Measurements from ENCODE around the gene CAPRIN2. TPM values are rescaled to one million over a fixed set of nuclear protein-coding genes. Genes with fewer than 3 reads are reported as not detected.
A peak's percentile ranks its signal among the peaks of the same experiment; 100 is the strongest.

CAPRIN2 gene
- polyA plus RNA-seq, 3 donors = 8.3 to 9.9 (median 9.6) TPM

DNA sequence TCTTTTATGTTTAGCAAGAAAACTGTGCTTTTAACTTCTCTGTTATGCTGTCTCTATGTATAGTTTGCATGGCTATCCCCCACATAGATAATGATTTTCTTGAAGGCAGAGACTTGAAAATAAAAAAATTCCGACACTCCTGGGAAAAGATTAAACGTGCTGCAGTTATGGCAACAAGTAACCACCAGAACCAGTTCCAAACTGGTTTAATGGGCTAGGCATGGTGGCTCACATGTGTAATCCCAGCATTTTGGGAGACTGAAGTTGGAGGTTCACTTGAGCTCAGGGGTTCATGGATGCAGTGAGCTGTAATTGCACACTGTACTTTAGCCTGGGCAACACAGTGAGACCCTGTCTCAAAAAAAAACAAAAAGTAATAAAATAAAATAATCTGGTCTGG, 15.1 kb upstream of the CAPRIN2 start:
- 74 to 85% (median 79%) methylated on average over 2 of the region's 2 CpGs for WGBS, 3 donors
- H3K27ac ChIP-seq (ENCODE audit: low read depth, low read length) = no peak overlapping the region

GRCh38 chr12:30764251-30764650, 9.5 kb upstream of the CAPRIN2 start:
- 76 to 85% (median 78%) methylated on average over 2 of the region's 2 CpGs for WGBS, 3 donors
- no peak overlapping the region for H3K27ac ChIP-seq (ENCODE audit: low read depth, low read length)

- 40 to 97% (median 93%) methylated on average over 3 of the region's 3 CpGs for WGBS, 3 donors
- H3K27ac ChIP-seq (ENCODE audit: low read depth, low read length) = no peak overlapping the region
Observed at GRCh38 chr12:30763053-30763452, 8.3 kb upstream of the CAPRIN2 start.

GRCh38 chr12:30761730-30762129, 7.0 kb upstream of the CAPRIN2 start:
- no peak overlapping the region for H3K27ac ChIP-seq (ENCODE audit: low read depth, low read length)
- WGBS, 3 donors = 95 to 100% (median 98%) methylated on average over 2 of the region's 2 CpGs

DNA sequence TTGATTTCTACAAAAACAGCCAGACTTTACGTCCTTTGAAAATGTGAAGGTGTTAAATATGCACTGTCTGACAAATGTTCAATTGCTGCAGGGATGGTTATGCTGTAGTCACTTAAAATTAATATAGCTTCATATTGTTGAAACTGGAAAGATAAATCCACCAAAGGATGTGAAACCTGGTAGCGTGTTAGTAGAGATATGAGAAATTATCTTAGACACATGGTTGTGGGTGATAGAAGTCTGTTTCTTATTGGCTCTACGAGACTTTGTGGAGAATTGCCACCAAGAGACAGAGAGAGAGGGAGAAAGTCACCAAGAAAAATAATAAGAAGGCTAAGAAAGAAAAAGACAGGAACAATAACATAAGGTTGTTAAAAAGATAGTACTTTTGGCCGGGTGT, 2.6 kb upstream of the CAPRIN2 start:
- H3K27ac ChIP-seq (ENCODE audit: low read depth, low read length) = no peak overlapping the region
- WGBS, 3 donors = 64 to 71% (median 70%) methylated on average over 4 of the region's 4 CpGs

GRCh38 chr12:30756074-30756473, 1.3 kb upstream of the CAPRIN2 start:
- 75 to 94% (median 91%) methylated on average over 10 of the region's 10 CpGs for WGBS, 3 donors
- no peak overlapping the region for H3K27ac ChIP-seq (ENCODE audit: low read depth, low read length)

- 5 to 19% (median 16%) methylated on average over 7 of the region's 7 CpGs for WGBS, 3 donors
- H3K27ac ChIP-seq (ENCODE audit: low read depth, low read length) = peak overlapping the region; percentile 78
Observed at GRCh38 chr12:30755395-30755762, 628 bp upstream of the CAPRIN2 start.

DNA sequence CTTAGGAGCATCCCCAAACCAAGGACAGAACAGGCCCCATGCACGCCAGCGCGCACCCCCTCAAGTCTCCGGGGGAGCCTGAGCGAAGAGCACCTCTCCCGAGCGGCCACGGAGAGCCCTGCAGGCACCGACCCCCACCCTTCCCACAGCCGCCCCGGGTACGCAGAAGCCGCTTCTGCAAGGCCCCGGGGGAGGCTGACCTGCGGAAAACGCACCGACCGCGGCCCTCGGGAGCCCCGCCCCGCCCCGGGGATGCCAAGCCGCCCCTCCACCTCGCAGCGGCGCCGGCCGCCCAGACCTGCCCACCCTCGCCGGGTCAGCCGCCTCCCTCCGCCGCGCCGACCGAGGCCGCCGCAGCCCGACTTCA, 385 bp downstream of the CAPRIN2 start:
- H3K27ac ChIP-seq (ENCODE audit: low read depth, low read length) = no peak overlapping the region
- 0 to 1% (median 0%) methylated on average over 29 to 39 of the region's 40 CpGs for WGBS, 3 donors

DNA sequence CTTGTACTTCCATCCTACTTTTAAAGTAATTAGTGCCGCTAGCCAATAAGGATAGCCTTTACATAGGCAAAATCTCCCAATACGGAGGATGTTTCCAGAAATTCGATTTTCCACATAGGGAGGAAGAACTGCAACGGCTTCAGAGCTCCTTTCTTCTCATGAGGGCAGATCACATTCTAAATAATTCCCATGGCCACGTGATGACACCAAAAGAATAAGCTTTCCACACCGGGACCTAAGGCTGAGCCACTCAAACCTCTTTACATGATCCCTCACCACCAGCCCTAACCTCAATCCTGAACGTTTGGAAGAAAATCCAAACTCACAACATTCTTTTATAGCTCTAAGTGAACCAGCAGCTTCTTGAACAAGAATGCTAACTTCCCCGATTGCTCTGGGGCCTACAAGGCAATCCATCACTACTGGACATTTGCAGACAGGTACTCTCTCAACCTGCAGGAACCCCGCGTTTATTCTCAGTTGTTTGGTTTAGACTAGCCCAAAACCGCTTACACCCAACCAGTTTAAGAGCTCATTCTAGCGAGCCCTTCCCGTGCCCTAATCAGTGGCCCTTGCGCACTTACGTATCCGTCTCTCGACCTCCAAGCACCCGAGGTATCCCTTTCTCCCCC, 884 bp downstream of the CAPRIN2 start:
- 9 to 13% (median 10%) methylated on average over 18 of the region's 18 CpGs for WGBS, 3 donors
- no peak overlapping the region for H3K27ac ChIP-seq (ENCODE audit: low read depth, low read length)

GRCh38 chr12:30753233-30753632, 1.5 kb downstream of the CAPRIN2 start:
- no peak overlapping the region for H3K27ac ChIP-seq (ENCODE audit: low read depth, low read length)
- WGBS, 3 donors = 75 to 82% (median 78%) methylated on average over 3 of the region's 3 CpGs

DNA sequence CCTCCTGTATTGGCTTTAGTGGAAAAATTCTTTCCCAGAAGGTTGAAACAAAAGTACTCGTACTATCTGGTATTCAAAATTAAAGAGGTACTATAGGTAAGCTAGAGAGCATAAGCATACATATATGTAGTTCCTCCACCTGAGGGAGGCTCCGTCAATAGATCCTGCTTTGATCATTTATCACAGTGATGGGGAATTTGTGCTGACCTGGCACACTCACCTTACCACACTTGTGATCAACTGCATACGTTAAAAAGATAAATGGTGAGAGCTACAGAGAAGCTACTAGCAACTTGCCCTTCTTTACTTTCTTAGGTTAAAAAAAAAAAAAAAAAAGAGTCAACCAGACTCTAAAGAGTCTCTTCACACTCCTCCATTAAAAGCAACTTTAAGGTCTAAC, 2.5 kb downstream of the CAPRIN2 start:
- 65 to 90% (median 66%) methylated on average over 3 of the region's 3 CpGs for WGBS, 3 donors
- no peak overlapping the region for H3K27ac ChIP-seq (ENCODE audit: low read depth, low read length)

DNA sequence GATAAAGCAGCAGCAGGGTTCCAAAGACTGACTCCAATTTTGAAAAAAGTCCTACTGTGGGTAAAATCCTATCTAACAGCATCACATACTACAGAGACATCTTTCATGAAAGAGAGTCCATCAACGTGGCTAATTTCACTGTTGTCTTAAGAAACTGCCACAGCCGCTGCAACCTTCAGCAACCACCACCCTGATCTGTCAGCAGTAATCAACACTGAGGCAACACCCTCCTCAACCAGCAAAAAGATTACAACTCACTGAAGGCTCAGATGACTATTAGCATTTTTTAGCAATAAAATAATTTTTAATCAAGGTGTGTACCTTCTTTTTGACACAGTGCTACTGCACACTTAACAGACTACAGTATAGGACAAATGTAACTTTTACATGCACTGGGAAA, 6.6 kb downstream of the CAPRIN2 start:
- no peak overlapping the region for H3K27ac ChIP-seq (ENCODE audit: low read depth, low read length)
- 59 to 86% (median 82%) methylated on average over 2 of the region's 2 CpGs for WGBS, 3 donors

DNA sequence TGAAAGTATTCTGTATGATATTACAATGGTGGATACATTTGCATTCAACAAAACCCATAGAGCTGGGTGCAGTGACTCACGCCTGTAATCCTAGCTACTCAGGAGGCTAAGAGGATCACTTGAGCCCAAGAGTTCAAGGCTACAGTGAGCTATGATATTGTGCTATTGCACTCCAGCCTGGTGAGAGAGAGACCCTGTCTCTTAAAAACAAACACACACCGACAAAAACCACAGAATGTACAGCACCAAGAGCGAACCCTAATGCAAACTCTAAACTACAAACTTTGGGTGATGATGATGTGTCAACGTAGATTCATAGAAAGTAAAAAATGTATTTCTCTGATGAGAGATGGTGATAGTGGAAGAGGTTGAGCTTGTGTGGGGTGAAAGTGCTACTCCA, 8.6 kb downstream of the CAPRIN2 start:
- 96 to 97% (median 97%) methylated on average over 4 of the region's 4 CpGs for WGBS, 3 donors
- no peak overlapping the region for H3K27ac ChIP-seq (ENCODE audit: low read depth, low read length)

GRCh38 chr12:30744321-30744720, 10.4 kb downstream of the CAPRIN2 start:
- 93 to 100% (median 98%) methylated on average over 2 of the region's 2 CpGs for WGBS, 3 donors

DNA sequence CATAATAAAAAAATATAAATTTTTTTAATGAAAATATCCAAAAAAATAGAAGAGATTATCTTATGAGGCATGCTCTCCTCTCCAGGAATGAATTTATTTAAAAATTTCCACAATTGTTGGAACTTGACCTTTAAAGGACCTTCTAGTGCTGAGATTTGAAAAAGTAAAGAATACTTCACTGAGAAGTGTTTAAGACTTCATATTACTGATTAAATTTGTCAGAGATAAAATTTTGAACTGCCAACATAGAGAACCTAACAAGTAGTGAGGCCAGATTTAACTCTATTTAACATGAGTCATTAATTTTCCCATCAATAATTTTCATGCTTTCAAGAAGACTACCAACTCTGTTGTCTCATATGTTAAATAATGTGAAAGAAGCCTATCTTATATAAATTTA, 14.5 kb downstream of the CAPRIN2 start:
- no peak overlapping the region for H3K27ac ChIP-seq (ENCODE audit: low read depth, low read length)

More at GRCh38 chr12:30744321-30744720, 10.4 kb downstream of the CAPRIN2 start:
- H3K27ac ChIP-seq (ENCODE audit: low read depth, low read length) = no peak overlapping the region

DNA sequence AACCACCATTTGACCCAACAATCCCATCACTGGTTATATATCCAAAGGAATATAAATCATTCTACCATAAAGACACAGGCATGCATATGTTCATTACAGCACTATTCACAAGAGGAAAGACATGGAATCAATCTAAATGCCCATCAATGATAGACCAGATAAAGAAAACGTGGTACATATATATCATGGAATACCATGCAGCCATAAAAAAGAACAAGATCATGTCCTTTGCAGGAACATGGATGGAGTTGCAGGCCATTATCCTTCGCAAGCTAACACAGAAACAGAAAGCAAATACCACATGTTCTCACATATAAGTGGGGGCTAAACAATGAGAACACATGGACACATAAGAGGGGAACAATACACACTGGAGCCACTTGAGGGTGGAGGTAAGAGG, 15.7 kb downstream of the CAPRIN2 start:
- 94 to 98% (median 95%) methylated on average over 2 of the region's 2 CpGs for WGBS, 3 donors
- H3K27ac ChIP-seq (ENCODE audit: low read depth, low read length) = no peak overlapping the region

DNA sequence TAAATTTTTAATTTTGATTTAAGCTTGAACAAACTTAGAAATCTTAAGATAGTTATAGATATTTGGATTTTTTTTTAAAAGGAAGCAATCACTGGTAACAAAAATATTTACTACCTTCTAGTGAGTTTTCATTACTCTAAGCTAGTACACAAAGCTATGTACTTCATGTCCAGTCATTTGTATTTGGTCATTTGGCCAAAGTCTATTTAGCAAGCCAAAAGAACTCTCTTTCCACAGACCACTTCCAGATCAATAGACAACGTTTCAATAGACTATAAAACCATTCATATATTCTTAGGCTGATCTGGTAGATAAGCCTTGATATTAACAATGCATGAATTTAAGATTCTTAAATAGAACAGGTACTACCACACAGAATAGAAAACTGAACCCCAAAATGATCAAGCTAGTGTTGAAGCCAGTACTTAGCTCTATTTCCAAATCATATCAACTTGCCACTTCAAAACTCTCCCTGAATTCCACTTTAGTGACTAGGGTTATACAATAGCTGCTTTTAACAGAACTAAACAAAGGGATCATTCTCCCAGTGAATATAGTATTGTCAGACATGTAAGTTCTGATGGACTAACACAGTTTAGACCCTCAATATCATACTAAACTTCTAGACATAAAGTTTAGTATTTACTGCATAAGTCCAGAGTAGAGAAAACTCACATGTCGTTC, 21.7 kb downstream of the CAPRIN2 start:
- WGBS, 3 donors = 67 to 97% (median 90%) methylated on average over 2 of the region's 2 CpGs
- H3K27ac ChIP-seq (ENCODE audit: low read depth, low read length) = no peak overlapping the region

- 89 to 98% (median 90%) methylated on average over 2 of the region's 2 CpGs for WGBS, 3 donors
- no peak overlapping the region for H3K27ac ChIP-seq (ENCODE audit: low read depth, low read length)
Observed at GRCh38 chr12:30730011-30730410, 24.7 kb downstream of the CAPRIN2 start.

- WGBS, 3 donors = 91 to 95% (median 93%) methylated on average over 4 of the region's 4 CpGs
- no peak overlapping the region for H3K27ac ChIP-seq (ENCODE audit: low read depth, low read length)
Observed at GRCh38 chr12:30729547-30729946, 25.2 kb downstream of the CAPRIN2 start.

GRCh38 chr12:30726647-30727046, 28.1 kb downstream of the CAPRIN2 start:
- no peak overlapping the region for H3K27ac ChIP-seq (ENCODE audit: low read depth, low read length)
- WGBS, 3 donors = 89 to 97% (median 96%) methylated on average over 1 of the region's 1 CpG
